A549 (cell line): ENCODE results near the gene TCEA3. TPM values are rescaled to one million over a fixed set of nuclear protein-coding genes. Genes with fewer than 3 reads are reported as not detected.

Experiments
- ATAC-seq, 2 experiments: fragments of 200-7000 bp in 1 of 2; fragments of >200 bp in 1 of 2; cut with Nextera tagmentation in 1 of 2; cut with Tn5 transposase in 1 of 2; 3 replicates each; pipeline versions ENCODE4 v1.8.0 to v1.9.1; 2018 to 2020; ENCODE audit warnings: mild to moderate bottlenecking in 1 of 2, moderate library complexity in 1 of 2
- CTCF ChIA-PET: fragments of 300-600 bp; sonication (Branson Sonifier 250); formaldehyde crosslinking; extraction: SDS; loops from one replicate; lab custom pipeline; 2021; ENCODE audit warnings: antibody characterized with exemption, inconsistent platforms; lab: Yijun Ruan, JAX
- POLR2A ChIA-PET: fragments of 350-600 bp; formaldehyde crosslinking; extraction: SDS; loops from one replicate; lab custom pipeline; 2021; ENCODE audit warnings: antibody characterized with exemption, inconsistent platforms; lab: Yijun Ruan, JAX
- DNase-seq, 2 experiments: peaks; one replicate each; pipeline versions ENCODE4 v3.0.0 to v3.0.0-alpha.2; 2011 to 2016; ENCODE audit warnings: low read depth in 1 of 2, low spot score in 1 of 2
- FAIRE-seq: peaks from 2 replicates; lab custom pipeline; 2011; peaks lifted over from hg19 to GRCh38; lab: Jason Lieb, UNC
- H3K27ac ChIP-seq, 2 experiments: fragments of >200 bp; sonication (Bioruptor Twin); formaldehyde crosslinking; 3 replicates each; pipeline ENCODE4 v1.5.1; 2016 to 2017
- H3K4me1 ChIP-seq: fragments of >200 bp; sonication (Bioruptor Twin); formaldehyde crosslinking; 3 replicates; pipeline ENCODE4 v1.6.1; 2016
- H3K4me2 ChIP-seq: fragments of >200 bp; sonication (Bioruptor Twin); formaldehyde crosslinking; 3 replicates; pipeline ENCODE4 v1.6.1; 2016
- H3K4me3 ChIP-seq: fragments of >200 bp; sonication (Bioruptor Twin); formaldehyde crosslinking; 3 replicates; pipeline ENCODE4 v1.5.1; 2016
- H3K9me3 ChIP-seq: fragments of >200 bp; sonication (Bioruptor Twin); formaldehyde crosslinking; 3 replicates; pipeline ENCODE4 v1.6.1; 2016
- BHLHE40 ChIP-seq: IDR thresholded peaks from 2 replicates; pipeline ENCODE4 v1.6.1; 2012; ENCODE audit warnings: low read depth, low read length, inconsistent platforms
- CHD4 ChIP-seq: fragments of 200-600 bp; sonication (generic); IDR thresholded peaks from 2 replicates; pipeline ENCODE4 v1.6.1; 2016; ENCODE audit warnings: antibody characterized with exemption, mild to moderate bottlenecking, borderline replicate concordance
- EHF ChIP-seq: fragments of 250-450 bp; sonication (Bioruptor Pico); IDR thresholded peaks from 2 replicates; pipeline ENCODE4 v1.5.0; 2020; ENCODE audit warnings: mild to moderate bottlenecking
- EP300 ChIP-seq, 2 experiments: fragments of >200 bp; sonication (Bioruptor Twin); formaldehyde crosslinking; IDR thresholded peaks; 2 replicates in 1 of 2; 3 replicates in 1 of 2; pipeline ENCODE4 v1.6.1; 2016 to 2017
- FOSB ChIP-seq: fragments of 250-450 bp; sonication (Bioruptor Pico); IDR thresholded peaks from 2 replicates; pipeline ENCODE4 v1.5.0; 2020; ENCODE audit warnings: mild to moderate bottlenecking, moderate library complexity
- FOSL2 ChIP-seq, 2 experiments: fragments of 450-650 bp in 1 of 2; fragments of >200 bp in 1 of 2; sonication (Bioruptor Twin) in 1 of 2; formaldehyde crosslinking; IDR thresholded peaks; 2 replicates each; pipeline versions ENCODE4 v1.5.0 to v1.6.1; 2016 to 2020; ENCODE audit warnings: mild to moderate bottlenecking in 1 of 2, moderate library complexity in 1 of 2
- HOXA7 ChIP-seq: fragments of 250-450 bp; sonication (Bioruptor Pico); IDR thresholded peaks from 2 replicates; pipeline ENCODE4 v1.5.0; 2020; ENCODE audit warnings: mild to moderate bottlenecking, moderate library complexity
- KDM1A ChIP-seq: fragments of 200-600 bp; sonication (generic); IDR thresholded peaks from 2 replicates; pipeline ENCODE4 v1.6.1; 2016; ENCODE audit warnings: low read depth, mild to moderate bottlenecking
- KDM5A ChIP-seq: fragments of 200-600 bp; sonication (generic); IDR thresholded peaks from 2 replicates; pipeline ENCODE4 v1.6.1; 2016; ENCODE audit warnings: antibody characterized with exemption, mild to moderate bottlenecking
- MYC ChIP-seq: IDR thresholded peaks from 2 replicates; pipeline ENCODE4 v1.6.1; 2012; ENCODE audit warnings: mild to moderate bottlenecking, inconsistent platforms, low read length, improper control_type of control experiment, borderline replicate concordance
- NR3C1 ChIP-seq: fragments of >200 bp; sonication (Bioruptor Twin); formaldehyde crosslinking; IDR thresholded peaks from 3 replicates; pipeline ENCODE4 v1.6.1; 2017
- RARB ChIP-seq: fragments of 250-450 bp; sonication (Bioruptor Pico); IDR thresholded peaks from 2 replicates; pipeline ENCODE4 v1.8.0; 2021; ENCODE audit warnings: mild to moderate bottlenecking, moderate library complexity
- RCOR1 ChIP-seq: fragments of 150-350 bp; IDR thresholded peaks from 2 replicates; pipeline ENCODE4 v1.6.1; 2014; ENCODE audit warnings: antibody characterized with exemption, low read length, low read depth
- TP53 ChIP-seq: fragments of 250-450 bp; sonication (Bioruptor Pico); IDR thresholded peaks from 2 replicates; pipeline ENCODE4 v1.5.0; 2021; ENCODE audit warnings: mild to moderate bottlenecking, moderate library complexity
- ZC3H11A ChIP-seq: fragments of 450-650 bp; IDR thresholded peaks from 2 replicates; pipeline ENCODE4 v1.6.1; 2014; ENCODE audit warnings: antibody characterized with exemption, mild to moderate bottlenecking
- ZFP36 ChIP-seq: fragments of 450-650 bp; IDR thresholded peaks from 2 replicates; pipeline ENCODE4 v1.6.1; 2014; ENCODE audit warnings: borderline replicate concordance; ENCODE audit not compliant: partially characterized antibody
- ZNF302 ChIP-seq: fragments of 250-450 bp; sonication (Bioruptor Pico); IDR thresholded peaks from 2 replicates; pipeline ENCODE4 v1.9.0; 2021; ENCODE audit warnings: inconsistent platforms, mild to moderate bottlenecking, moderate library complexity
- WGBS: methylation state at CpG from one replicate; pipeline ENCODE4 v1.1.6; 2017; ENCODE audit errors: missing lambda C conversion rate; 5-methylcytosine and 5-hydroxymethylcytosine counted together
- polyA plus RNA-seq, 4 experiments: library from polyadenylated mRNA; depleted of rRNA in 3 of 4; stranded (reverse); fragments of >200 nt; fragmentation: RNase III in 1 of 4; extraction: RNeasy Plus Mini Kit Qiagen cat#74134 plus additional on column Dnase treatment in 1 of 4; gene quantifications; 2 replicates in 3 of 4; 3 replicates in 1 of 4; pipeline ENCODE4 v1.2.3, GENCODE V29; 2011 to 2017
- TF ChIP-seq, protein P1 (sequence below): fragments of 250-450 bp; sonication (Bioruptor Pico); IDR thresholded peaks from 2 replicates; pipeline ENCODE4 v1.5.0; 2020; ENCODE audit warnings: low read depth, mild to moderate bottlenecking, moderate library complexity
- TF ChIP-seq, protein P2 (sequence below): IDR thresholded peaks from 2 replicates; pipeline ENCODE4 v1.6.1; 2012
- TF ChIP-seq, protein P3 (sequence below): fragments of 250-450 bp; sonication (Bioruptor Pico); IDR thresholded peaks from 2 replicates; pipeline ENCODE4 v1.5.0; 2021; ENCODE audit warnings: mild to moderate bottlenecking, moderate library complexity, borderline replicate concordance
- TF ChIP-seq, protein P4 (sequence below): fragments of 200-600 bp; sonication (generic); IDR thresholded peaks from 2 replicates; pipeline ENCODE4 v1.6.1; 2016; ENCODE audit warnings: antibody characterized with exemption, mild to moderate bottlenecking, moderate library complexity
- TF ChIP-seq, protein P5 (sequence below): fragments of >200 bp; sonication (Bioruptor Twin); formaldehyde crosslinking; IDR thresholded peaks from 2 replicates; pipeline ENCODE4 v1.6.1; 2016
- TF ChIP-seq, protein P6 (sequence below): IDR thresholded peaks from 2 replicates; pipeline ENCODE4 v1.6.1; 2012

TCEA3 gene
- polyA plus RNA-seq, 2 of the 4 experiments (the other 2 are of a cell fraction) = 0.58 TPM

DNA sequence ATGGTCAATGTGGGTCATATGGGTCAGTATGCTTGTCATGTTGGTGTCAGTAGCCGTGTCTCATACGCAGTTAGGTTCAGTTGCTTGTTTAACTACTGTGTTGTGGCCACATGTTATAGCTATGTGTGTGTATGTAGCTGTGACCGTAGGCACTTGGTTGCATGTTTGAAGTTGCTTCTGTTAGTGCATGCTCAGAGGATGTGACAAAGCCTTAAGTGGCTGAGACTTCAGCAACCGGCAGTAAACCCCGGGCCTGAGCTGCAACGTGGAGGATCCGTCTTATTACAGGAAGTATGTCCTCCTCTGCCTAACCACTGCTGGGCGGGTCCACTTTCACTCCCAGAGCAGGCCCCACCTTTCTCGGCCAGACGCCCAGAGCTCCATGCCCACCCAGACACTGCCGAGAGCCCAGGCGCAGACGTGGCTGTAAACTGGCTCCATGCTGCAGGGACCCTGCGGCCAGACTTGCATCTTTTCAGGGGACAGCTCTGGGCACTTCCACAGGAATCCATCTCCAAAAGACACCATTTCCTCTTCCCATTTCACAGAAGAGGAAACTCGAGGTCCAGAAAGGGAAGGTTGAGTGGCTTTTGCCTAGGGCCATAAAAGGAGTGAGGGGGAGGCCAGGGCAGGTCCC is 2.2 kb downstream of the TCEA3 start:
- DNase-seq = no peak
- FAIRE-seq = no peak
- no peaks in the 10 kb centered on the region for H3K4me1 ChIP-seq
- CTCF ChIA-PET = interaction anchor here (4.4 kb wide), 1 partner anchor 19 kb away, joined by 21 read pairs; no protein-coding TSS in a partner anchor
- no peak overlapping the region for H3K4me2 ChIP-seq
- no peak overlapping the region for H3K4me3 ChIP-seq
- no peak for ATAC-seq
- H3K9me3 ChIP-seq = no peaks in the 10 kb centered on the region
- WGBS = 70% methylated on average over 11 of the region's 15 CpGs
- POLR2A ChIA-PET = no interaction called here
- no peak overlapping the region for H3K27ac ChIP-seq
- TF ChIP-seq TP53 (CRISPR knock-in tag) (no peak), RARB (CRISPR knock-in tag) (no peak), ZNF302 (CRISPR knock-in tag) (no peak), EP300 (IDR thresholded peaks at IDR 0.05) (no peak), BHLHE40 (no peak), CHD4 (no peak), RCOR1 (no peak)
- TF ChIP-seq, protein P1, sequence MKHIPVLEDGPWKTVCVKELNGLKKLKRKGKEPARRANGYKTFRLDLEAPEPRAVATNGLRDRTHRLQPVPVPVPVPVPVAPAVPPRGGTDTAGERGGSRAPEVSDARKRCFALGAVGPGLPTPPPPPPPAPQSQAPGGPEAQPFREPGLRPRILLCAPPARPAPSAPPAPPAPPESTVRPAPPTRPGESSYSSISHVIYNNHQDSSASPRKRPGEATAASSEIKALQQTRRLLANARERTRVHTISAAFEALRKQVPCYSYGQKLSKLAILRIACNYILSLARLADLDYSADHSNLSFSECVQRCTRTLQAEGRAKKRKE = no peak
- TF ChIP-seq, protein P2, sequence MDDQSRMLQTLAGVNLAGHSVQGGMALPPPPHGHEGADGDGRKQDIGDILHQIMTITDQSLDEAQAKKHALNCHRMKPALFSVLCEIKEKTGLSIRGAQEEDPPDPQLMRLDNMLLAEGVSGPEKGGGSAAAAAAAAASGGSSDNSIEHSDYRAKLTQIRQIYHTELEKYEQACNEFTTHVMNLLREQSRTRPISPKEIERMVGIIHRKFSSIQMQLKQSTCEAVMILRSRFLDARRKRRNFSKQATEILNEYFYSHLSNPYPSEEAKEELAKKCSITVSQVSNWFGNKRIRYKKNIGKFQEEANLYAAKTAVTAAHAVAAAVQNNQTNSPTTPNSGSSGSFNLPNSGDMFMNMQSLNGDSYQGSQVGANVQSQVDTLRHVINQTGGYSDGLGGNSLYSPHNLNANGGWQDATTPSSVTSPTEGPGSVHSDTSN = no peak
- TF ChIP-seq, protein P3, sequence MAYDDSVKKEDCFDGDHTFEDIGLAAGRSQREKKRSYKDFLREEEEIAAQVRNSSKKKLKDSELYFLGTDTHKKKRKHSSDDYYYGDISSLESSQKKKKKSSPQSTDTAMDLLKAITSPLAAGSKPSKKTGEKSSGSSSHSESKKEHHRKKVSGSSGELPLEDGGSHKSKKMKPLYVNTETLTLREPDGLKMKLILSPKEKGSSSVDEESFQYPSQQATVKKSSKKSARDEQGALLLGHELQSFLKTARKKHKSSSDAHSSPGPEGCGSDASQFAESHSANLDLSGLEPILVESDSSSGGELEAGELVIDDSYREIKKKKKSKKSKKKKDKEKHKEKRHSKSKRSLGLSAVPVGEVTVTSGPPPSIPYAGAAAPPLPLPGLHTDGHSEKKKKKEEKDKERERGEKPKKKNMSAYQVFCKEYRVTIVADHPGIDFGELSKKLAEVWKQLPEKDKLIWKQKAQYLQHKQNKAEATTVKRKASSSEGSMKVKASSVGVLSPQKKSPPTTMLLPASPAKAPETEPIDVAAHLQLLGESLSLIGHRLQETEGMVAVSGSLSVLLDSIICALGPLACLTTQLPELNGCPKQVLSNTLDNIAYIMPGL = no peak
- TF ChIP-seq, protein P4, sequence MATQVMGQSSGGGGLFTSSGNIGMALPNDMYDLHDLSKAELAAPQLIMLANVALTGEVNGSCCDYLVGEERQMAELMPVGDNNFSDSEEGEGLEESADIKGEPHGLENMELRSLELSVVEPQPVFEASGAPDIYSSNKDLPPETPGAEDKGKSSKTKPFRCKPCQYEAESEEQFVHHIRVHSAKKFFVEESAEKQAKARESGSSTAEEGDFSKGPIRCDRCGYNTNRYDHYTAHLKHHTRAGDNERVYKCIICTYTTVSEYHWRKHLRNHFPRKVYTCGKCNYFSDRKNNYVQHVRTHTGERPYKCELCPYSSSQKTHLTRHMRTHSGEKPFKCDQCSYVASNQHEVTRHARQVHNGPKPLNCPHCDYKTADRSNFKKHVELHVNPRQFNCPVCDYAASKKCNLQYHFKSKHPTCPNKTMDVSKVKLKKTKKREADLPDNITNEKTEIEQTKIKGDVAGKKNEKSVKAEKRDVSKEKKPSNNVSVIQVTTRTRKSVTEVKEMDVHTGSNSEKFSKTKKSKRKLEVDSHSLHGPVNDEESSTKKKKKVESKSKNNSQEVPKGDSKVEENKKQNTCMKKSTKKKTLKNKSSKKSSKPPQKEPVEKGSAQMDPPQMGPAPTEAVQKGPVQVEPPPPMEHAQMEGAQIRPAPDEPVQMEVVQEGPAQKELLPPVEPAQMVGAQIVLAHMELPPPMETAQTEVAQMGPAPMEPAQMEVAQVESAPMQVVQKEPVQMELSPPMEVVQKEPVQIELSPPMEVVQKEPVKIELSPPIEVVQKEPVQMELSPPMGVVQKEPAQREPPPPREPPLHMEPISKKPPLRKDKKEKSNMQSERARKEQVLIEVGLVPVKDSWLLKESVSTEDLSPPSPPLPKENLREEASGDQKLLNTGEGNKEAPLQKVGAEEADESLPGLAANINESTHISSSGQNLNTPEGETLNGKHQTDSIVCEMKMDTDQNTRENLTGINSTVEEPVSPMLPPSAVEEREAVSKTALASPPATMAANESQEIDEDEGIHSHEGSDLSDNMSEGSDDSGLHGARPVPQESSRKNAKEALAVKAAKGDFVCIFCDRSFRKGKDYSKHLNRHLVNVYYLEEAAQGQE = no peak

DNA sequence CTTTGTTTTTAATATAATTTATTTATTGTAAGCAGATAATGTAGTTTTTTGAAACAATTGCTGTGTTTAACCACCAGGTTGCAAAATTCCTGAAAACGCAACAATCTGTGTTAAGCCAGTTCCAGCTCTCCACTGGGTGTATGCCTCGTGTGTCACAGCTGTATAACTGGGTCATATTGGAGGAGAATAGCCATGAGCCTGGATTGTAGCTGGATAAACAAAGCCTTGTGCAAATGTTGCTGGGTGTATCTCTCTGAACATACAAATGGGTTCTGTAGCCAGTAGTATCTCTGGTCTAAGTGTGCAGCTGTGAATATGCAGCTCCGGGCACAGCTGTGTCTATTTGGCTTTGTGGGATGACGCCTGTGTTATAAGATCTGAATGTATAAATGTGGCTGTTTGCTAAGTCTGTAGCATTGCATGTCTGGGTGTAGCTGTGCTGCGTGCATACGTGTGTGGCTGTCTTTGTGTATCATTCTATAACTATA is 2.8 kb downstream of the TCEA3 start:
- DNase-seq (no peak), ATAC-seq (peak in 1 of 2 experiments; percentile 21; a peak in 1 of 6 replicates), FAIRE-seq (no peak)
- ChIA-PET POLR2A (no interaction called here), CTCF (interaction anchor here (0.8 to 4.4 kb wide), 2 partner anchors 8 to 18 kb away, joined by 4 to 21 read pairs; no protein-coding TSS in a partner anchor)
- TF ChIP-seq KDM1A (no peak), HOXA7 (CRISPR knock-in tag) (no peak), NR3C1 (no peak)
- no peaks in the 10 kb centered on the region for H3K9me3 ChIP-seq
- H3K4me1 ChIP-seq = no peaks in the 10 kb centered on the region
- 85% methylated on average over 6 of the region's 6 CpGs for WGBS
- no peak overlapping the region for H3K4me2 ChIP-seq
- H3K27ac ChIP-seq = no peak overlapping the region
- H3K4me3 ChIP-seq = no peak overlapping the region

DNA sequence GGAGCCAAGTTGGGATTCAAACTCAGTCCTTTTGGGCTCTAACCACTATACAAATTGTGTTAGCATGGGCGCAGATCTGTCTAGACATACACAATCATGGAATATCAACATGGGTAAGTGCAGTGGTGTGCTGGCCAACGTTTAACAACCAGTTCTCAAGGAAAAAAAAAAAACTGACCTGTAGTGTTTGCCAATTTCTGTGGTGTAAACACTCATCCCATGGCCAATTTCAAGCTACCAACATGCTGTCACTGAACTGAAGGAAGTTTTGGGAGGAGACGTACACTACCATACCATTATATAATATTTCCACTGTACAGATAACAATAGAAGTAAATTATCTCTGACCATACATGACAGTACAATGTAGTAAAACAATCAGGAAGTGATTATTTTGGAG is 3.2 kb downstream of the TCEA3 start:
- TF ChIP-seq FOSL2 (IDR thresholded peaks at IDR 0.05) = no peak
- no peak for TF ChIP-seq FOSL2 (CRISPR knock-in tag; IDR thresholded peaks at IDR 0.05)
- no peak for TF ChIP-seq ZC3H11A
- no peak for TF ChIP-seq ZFP36
- TF ChIP-seq, protein P5, sequence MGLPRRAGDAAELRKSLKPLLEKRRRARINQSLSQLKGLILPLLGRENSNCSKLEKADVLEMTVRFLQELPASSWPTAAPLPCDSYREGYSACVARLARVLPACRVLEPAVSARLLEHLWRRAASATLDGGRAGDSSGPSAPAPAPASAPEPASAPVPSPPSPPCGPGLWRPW = no peak
- TF ChIP-seq TP53 (CRISPR knock-in tag) = no peak
- no peak for TF ChIP-seq FOSB (CRISPR knock-in tag)
- no peak for TF ChIP-seq MYC
- TF ChIP-seq EHF (CRISPR knock-in tag) = no peak
- TF ChIP-seq KDM5A = no peak
- TF ChIP-seq, protein P6, sequence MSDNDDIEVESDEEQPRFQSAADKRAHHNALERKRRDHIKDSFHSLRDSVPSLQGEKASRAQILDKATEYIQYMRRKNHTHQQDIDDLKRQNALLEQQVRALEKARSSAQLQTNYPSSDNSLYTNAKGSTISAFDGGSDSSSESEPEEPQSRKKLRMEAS = no peak
- 67% methylated on average over 3 of the region's 3 CpGs for WGBS
- FAIRE-seq = no peak
- no peak for ATAC-seq
- Histone ChIP-seq H3K27ac (no peak overlapping the region), H3K4me3 (no peak overlapping the region), H3K9me3 (no peaks in the 10 kb centered on the region), H3K4me1 (no peaks in the 10 kb centered on the region), H3K4me2 (no peak overlapping the region)
- no peak for DNase-seq
- CTCF ChIA-PET = interaction anchor here (0.8 to 4.4 kb wide), 2 partner anchors 8 to 18 kb away, joined by 4 to 21 read pairs; no protein-coding TSS in a partner anchor
- POLR2A ChIA-PET = no interaction called here
